Ishikawa (cell line): ENCODE data around the gene C3.

Experiments
- CEBPB ChIP-seq: IDR thresholded peaks from 2 replicates; pipeline ENCODE4 v1.6.1; 2012
- CREB1 ChIP-seq: IDR thresholded peaks from 2 replicates; pipeline ENCODE4 v1.6.1; 2012; ENCODE audit warnings: low read depth
- EGR1 ChIP-seq: IDR thresholded peaks from 2 replicates; pipeline ENCODE4 v1.6.1; 2012
- EP300 ChIP-seq: IDR thresholded peaks from 2 replicates; pipeline ENCODE4 v1.6.1; 2012; ENCODE audit warnings: borderline replicate concordance
- FOXM1 ChIP-seq: IDR thresholded peaks from 2 replicates; pipeline ENCODE4 v1.6.1; 2012; ENCODE audit warnings: low read depth, borderline replicate concordance
- NFIC ChIP-seq: IDR thresholded peaks from 2 replicates; pipeline ENCODE4 v1.6.1; 2012
- RAD21 ChIP-seq: IDR thresholded peaks from 2 replicates; pipeline ENCODE4 v1.6.1; 2012; ENCODE audit warnings: low read depth
- TAF1 ChIP-seq: IDR thresholded peaks from 2 replicates; pipeline ENCODE4 v1.6.1; 2012; ENCODE audit warnings: low read depth, mild to moderate bottlenecking
- TCF12 ChIP-seq: IDR thresholded peaks from 2 replicates; pipeline ENCODE4 v1.6.1; 2012; ENCODE audit warnings: low read depth
- TEAD4 ChIP-seq: IDR thresholded peaks from 2 replicates; pipeline ENCODE4 v1.6.1; 2012
- YY1 ChIP-seq: IDR thresholded peaks from 2 replicates; pipeline ENCODE4 v1.6.1; 2012; ENCODE audit warnings: low read depth
- ZBTB7A ChIP-seq: IDR thresholded peaks from 2 replicates; pipeline ENCODE4 v1.6.1; 2012; ENCODE audit warnings: low read depth
- TF ChIP-seq, protein P1 (sequence below): IDR thresholded peaks from 2 replicates; pipeline ENCODE4 v1.6.1; 2012
- TF ChIP-seq, protein P2 (sequence below): IDR thresholded peaks from 2 replicates; pipeline ENCODE4 v1.6.1; 2012

DNA sequence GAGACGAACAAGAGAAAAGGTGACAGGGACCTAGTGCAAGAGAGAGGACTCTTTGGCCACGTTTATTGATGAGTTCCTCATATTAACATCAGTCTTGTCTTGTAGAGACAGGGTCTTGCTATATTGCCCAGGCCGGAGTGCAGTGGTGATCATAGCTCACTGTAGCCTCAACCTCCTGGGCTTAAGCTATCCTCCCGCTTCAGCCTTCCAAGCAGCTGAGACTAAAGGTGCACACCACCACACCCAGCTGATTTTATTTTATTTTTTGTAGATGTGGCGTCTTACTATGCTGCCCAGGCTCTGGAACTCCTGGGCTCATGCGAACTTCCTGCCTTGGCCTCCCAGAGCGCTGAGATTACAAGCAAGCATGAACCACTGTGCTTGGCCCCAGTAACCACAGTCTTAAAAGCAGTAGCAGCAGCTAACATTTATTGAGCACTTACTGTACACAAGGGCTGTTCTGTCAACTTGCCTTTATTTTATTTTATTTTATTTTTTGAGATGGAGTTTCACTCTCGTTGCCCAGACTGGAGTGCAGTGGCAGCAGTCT is 47.9 kb upstream of the C3 start:
- TF ChIP-seq, protein P1, sequence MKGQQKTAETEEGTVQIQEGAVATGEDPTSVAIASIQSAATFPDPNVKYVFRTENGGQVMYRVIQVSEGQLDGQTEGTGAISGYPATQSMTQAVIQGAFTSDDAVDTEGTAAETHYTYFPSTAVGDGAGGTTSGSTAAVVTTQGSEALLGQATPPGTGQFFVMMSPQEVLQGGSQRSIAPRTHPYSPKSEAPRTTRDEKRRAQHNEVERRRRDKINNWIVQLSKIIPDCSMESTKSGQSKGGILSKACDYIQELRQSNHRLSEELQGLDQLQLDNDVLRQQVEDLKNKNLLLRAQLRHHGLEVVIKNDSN = no peak
- TF ChIP-seq EP300 = no peak
- TF ChIP-seq TEAD4 = no peak
- no peak for TF ChIP-seq CREB1
- no peak for TF ChIP-seq CEBPB
- no peak for TF ChIP-seq ZBTB7A
- no peak for TF ChIP-seq NFIC
- TF ChIP-seq, protein P2, sequence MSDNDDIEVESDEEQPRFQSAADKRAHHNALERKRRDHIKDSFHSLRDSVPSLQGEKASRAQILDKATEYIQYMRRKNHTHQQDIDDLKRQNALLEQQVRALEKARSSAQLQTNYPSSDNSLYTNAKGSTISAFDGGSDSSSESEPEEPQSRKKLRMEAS = no peak
- TF ChIP-seq FOXM1 = no peak
- TF ChIP-seq YY1 = no peak
- TF ChIP-seq RAD21 = no peak
- no peak for TF ChIP-seq TAF1
- no peak for TF ChIP-seq TCF12
- no peak for TF ChIP-seq EGR1
